Liver (tissue), 3 donors: ENCODE data around the gene NPPB.

ENCODE experiments used
- FOXA1 ChIP-seq: IDR thresholded peaks from 2 replicates; pipeline ENCODE4 v1.6.1; 2016; ENCODE audit warnings: antibody characterized with exemption
- FOXA2 ChIP-seq: IDR thresholded peaks from 2 replicates; pipeline ENCODE4 v1.6.1; 2016; ENCODE audit warnings: antibody characterized with exemption
- GABPA ChIP-seq, 2 donors: IDR thresholded peaks in 1 of 2; conservative IDR thresholded peaks in 1 of 2; 2 replicates each; pipeline ENCODE4 v1.6.1; 2016; ENCODE audit warnings: antibody characterized with exemption in 2 of 2, mild to moderate bottlenecking in 1 of 2, moderate library complexity in 1 of 2
- TAF1 ChIP-seq: conservative IDR thresholded peaks from 2 replicates; pipeline ENCODE4 v1.6.1; 2016; ENCODE audit warnings: antibody characterized with exemption, mild to moderate bottlenecking
- TF ChIP-seq, protein P1 (sequence below): fragments of 150-350 bp; IDR thresholded peaks from 2 replicates; pipeline ENCODE4 v1.5.1; 2017; ENCODE audit warnings: improper control_type of control experiment, low read depth, low read length; ENCODE audit not compliant: missing input control
- donor health status: healthy.
- donor health status: healthy.

DNA sequence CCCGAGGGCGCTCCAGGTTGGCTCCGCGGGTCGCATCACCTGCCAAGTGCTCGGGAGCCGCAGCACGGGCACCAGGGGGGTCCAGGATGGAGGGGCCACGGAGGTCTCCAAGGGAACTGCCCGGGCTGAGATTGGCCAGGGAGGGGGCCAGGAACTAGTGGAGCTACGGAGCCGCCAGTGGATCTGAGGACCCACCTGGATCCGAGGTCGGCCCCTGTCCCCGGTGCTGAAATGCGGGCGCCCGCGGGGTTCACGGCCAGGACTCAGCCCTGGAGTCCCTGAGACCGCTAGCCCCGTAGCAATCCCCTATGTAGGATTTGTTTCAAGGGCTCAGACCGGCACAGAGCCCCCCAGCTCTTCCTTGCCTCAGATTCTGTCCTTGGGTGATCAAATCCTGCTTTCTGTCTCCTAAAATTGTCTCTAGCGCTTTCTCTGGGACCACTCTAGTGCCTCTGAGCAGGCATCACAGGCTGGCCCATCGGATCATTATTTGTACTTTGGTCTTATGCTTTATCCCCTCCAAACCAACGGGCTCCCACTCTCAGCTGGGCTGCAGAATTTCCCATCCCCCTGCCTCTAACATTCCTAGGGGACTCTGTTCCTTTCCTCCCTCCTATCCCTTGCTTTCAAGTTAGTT is 40.2 kb upstream of the NPPB start:
- TF ChIP-seq, protein P1, sequence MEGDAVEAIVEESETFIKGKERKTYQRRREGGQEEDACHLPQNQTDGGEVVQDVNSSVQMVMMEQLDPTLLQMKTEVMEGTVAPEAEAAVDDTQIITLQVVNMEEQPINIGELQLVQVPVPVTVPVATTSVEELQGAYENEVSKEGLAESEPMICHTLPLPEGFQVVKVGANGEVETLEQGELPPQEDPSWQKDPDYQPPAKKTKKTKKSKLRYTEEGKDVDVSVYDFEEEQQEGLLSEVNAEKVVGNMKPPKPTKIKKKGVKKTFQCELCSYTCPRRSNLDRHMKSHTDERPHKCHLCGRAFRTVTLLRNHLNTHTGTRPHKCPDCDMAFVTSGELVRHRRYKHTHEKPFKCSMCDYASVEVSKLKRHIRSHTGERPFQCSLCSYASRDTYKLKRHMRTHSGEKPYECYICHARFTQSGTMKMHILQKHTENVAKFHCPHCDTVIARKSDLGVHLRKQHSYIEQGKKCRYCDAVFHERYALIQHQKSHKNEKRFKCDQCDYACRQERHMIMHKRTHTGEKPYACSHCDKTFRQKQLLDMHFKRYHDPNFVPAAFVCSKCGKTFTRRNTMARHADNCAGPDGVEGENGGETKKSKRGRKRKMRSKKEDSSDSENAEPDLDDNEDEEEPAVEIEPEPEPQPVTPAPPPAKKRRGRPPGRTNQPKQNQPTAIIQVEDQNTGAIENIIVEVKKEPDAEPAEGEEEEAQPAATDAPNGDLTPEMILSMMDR: no peak
- no peak for TF ChIP-seq FOXA2
- no peak for TF ChIP-seq GABPA (IDR thresholded peaks at IDR 0.05 in 1 of 2, conservative IDR thresholded peaks at IDR 0.05 in 1 of 2)
- no peak for TF ChIP-seq FOXA1
- no peak for TF ChIP-seq TAF1
